GM18867 (cell line): ENCODE results near the gene C1QTNF3.
"Not testable (repeated sequence)": the region's sequence is repeated elsewhere in the genome, so short reads cannot be mapped to it uniquely, and the experiment has no call there.

Experiments
- ATAC-seq: cut with Tn5 transposase; IDR thresholded peaks from one replicate; pipeline ENCODE4 v1.9.1; 2021; ENCODE audit warnings: mild to moderate bottlenecking, moderate library complexity; ENCODE audit not compliant: unreplicated experiment

C1QTNF3 gene, protein sequence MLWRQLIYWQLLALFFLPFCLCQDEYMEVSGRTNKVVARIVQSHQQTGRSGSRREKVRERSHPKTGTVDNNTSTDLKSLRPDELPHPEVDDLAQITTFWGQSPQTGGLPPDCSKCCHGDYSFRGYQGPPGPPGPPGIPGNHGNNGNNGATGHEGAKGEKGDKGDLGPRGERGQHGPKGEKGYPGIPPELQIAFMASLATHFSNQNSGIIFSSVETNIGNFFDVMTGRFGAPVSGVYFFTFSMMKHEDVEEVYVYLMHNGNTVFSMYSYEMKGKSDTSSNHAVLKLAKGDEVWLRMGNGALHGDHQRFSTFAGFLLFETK

DNA sequence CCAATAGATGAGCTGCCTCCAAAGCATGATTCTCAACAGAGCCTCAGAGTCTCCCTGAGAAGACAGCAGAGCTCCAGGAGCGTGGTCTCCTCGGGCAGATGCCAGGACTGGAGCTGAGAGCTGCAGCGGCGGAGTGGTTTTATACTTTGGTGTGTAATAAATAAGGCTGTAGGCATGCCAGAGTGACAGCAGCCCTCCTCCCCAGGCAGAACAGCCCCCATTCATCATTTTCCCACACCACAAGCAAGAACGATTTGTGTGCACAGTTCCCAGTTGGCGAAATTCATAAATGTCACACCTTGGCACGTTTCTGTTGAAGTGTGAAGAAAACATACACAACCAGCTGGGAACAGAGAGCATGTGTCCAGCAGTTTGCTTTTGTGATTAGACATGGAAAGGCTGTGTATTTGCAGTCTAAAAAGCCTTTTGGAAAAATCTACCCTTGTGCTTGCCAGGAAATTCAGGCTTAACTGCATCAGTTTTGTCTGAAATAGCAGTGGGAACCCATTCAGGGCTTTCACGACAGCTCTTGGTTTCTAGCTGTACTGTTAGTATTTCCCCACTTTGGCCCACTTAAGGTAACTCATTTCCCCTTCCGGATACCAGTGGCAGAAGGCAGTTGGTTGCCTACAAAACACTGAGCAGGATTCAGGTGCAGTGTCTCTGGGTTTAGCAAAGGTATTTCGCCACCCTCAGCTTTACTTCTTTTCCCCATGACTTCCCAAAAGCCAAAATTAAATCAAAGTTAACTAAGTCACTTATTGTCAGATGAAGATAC, at the start of gene C1QTNF3:
C1QTNF3 (minus strand) TSS at position 115 of the 778 bp plus-strand sequence; CDS start at position 27, 88 bp downstream.
- no peak for ATAC-seq

DNA sequence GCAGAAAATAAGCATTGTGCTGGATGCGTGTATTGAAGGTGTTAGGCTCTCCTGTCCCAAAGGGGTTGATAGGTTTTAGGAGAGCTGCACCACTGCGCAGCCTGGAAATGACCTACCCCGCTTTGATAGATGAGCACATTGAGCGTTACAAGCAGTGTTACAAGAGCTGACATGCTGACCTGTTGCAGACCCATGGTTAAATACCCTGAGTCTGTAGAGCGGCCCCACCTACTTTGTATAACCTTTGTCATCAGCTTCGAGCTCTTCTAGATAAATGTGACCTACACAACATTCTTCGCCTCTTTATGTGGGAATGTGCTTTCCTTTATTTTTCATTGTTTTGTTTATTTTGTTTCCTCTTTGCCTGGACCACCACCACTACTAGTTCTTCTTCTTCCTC, 48.0 kb upstream of the C1QTNF3 start:
- ATAC-seq = not testable (repeated sequence)

DNA sequence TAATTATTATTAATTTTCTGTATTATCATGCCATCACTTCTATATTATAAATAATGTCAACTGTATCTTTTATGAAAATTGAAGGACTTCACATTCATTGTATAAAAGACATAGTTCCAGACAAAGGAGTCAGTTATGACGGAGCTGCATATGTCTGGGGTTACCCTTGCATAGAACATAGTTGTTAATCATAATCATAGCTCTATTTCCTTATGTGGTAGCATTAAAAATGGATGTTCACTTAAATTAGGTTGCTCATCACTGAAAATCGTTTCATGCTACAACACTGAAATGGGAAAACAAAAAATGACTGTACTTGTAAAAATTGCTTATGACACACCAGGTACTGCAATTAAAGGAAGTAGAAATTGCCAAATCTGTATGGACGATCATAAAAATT, 46.8 kb upstream of the C1QTNF3 start:
- ATAC-seq = not testable (repeated sequence)

DNA sequence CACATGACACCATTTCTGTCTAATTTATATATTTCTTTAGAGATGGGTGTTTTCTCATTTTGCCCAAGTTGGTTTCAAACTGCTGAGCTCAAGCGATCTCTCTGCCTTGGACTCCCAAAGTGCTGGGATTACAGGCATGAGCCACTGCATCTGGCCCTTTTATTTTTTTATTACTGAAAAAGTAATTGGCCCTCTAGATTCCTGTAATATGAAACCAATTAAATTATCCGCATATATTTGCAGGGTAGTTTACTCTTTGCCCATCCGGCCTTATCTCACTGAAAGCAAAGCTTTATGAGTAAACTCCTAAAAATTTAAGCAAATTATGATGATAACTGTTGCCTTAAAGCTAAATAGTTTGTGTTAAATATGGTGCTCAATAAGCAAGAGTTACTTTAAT, 44.7 kb upstream of the C1QTNF3 start:
- not testable (repeated sequence) for ATAC-seq

DNA sequence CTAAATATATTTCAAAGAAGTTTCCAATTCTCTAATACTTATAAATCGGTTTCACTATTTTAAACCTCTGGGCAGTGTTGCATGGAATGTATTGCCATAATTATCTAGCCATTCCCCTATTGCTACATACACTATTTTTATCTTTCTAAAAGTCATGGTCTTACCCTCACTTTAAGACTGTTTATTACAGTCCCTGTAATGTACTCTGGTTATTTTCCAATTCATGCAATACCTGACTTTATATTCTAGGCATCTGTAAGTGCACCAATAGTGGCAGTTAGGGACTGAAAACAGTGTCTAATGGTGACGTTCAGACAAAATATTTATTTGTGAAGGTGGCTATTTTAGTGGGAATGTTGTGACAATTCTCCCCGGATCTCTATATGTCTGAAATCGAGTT, 40.9 kb upstream of the C1QTNF3 start:
- not testable (repeated sequence) for ATAC-seq

DNA sequence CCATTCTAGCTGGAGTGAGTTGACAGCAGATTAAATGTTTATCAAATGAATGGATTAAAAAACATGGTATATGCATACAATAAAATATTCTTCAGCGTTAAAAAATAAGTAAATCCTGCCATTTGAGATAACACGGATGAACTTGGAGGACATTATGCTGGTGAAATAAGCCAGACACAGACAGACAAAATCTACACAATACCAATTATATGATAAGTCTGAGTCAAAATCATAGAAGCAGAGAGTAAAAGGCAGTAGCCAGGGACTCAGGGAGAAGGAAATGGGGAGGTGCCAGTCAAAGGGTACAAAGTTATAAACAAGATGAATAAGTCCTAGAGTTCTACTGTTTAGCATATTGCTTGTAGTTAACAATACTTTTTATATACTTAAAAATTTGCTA, 36.5 kb upstream of the C1QTNF3 start:
- not testable (repeated sequence) for ATAC-seq

DNA sequence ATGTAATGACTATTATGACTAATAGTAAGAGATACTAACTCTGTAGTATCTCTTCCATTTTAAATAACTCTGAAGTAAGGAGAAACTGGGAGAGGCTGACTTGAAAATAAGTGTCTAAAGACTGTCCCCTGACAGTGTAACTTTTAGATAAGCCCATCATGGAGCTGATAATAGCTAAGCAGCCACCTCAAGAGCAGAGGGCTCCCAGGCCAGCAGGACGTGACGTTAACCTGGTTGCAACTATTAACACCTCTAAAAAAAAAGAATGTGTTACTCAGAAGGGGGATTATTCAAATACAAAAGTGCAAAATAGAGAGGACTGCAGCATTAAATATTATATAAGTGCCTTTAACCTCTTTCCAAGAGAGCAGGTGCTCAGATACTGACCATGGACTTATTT, 34.6 kb upstream of the C1QTNF3 start:
- not testable (repeated sequence) for ATAC-seq

DNA sequence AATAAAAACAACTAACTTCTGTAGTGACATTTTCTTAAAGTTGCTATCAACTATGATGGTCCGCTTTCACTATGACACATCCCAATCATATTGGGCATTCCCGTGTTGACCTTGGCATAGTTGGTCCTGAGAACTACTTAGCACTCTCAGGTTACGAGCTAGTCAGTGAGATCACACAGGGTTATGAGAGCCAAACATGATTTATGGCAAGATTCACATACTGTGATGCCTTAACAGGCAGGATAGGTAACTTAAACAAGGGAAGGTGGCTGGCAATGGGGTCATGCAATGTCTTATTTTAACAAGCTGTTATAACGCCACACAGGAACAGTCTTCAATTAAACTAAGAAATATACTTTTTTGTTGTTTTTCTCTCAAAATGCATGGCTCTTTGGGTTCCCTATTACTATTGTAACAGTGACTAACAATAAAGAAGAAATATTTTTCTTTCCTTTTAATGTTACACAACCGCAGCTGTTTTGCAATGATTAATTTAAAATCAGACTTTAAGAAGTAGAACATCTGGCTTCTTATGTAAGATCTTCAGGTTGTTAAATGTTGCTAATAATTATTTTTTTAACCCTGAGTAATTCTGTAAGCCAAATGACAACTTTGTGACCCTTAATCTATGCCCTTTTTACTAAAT, 33.8 kb upstream of the C1QTNF3 start:
- ATAC-seq = not testable (repeated sequence)

DNA sequence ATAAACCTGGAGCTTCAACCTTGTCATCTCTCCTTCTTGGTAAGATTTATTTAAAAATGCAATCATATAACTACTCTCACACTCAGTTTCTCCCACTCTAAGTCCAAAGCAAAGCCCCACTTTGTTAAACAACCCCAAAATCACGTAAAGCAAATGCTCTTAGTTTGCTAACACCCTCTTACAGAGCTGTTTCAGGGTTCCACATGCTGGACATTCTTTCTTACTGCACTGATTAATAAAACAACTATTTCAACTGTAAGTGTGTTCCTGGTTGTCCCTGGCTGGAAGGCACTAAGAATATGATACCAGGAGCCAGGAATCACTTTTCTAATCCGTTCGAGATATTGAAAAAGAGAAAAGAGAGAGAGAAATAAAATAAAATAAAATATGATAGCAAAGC, 31.5 kb upstream of the C1QTNF3 start:
- ATAC-seq = not testable (repeated sequence)

DNA sequence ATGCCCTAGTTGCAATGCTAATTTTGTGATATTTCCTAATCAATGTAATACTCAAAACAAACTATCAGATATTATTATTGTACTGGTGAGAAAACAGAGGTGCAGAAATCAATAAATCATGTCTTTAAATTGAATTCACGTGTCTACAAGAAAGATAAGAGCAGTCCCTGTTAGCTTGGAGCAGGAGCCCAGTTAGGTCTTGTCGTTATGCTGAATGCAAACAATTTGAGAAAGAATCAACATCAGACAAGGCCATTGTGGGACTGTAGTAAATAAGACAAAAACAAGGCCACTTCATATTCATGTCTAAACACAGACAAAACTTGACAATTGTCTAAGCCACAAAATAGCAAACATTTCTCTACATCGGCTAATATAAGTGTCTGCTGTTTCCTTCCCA, 31.1 kb upstream of the C1QTNF3 start:
- ATAC-seq = not testable (repeated sequence)

DNA sequence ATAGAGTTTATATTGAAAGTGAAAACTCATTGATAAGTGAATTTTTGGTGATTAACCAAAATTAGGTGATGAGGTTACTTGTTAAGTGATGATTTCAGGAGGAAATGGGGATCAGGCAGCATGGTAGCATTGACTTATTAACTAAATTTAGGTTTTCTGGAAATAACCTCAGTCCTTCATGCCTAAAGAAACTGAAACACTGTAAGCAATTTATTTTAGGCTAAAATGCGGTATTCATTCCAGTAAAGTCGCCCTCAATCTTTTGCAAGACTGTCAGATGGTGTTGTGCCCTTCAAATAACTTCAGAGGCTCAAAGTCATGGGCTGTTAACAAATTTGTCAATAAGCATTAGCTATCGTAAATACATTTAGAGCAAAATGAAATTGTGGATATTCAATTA, 27.6 kb upstream of the C1QTNF3 start:
- ATAC-seq = not testable (repeated sequence)

DNA sequence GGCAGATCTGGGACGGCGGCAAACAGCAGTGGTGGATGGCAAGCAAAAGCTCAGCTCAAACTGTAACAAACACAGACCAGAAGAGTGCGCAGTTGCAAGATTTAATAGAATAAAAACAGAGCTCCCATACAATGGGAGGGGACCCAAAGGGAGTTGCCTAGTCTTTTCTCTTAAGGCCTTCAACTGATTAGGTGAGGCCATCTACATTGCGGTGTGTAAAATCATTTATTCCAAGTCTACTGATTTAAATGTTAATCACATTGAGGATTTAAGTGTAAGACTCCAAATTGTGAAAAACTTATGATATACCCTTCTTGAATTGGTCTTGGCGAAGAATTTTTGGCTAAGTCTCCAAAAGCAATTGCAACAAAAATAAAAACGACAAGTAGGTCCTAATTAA, 21.6 kb upstream of the C1QTNF3 start:
- no peak for ATAC-seq

DNA sequence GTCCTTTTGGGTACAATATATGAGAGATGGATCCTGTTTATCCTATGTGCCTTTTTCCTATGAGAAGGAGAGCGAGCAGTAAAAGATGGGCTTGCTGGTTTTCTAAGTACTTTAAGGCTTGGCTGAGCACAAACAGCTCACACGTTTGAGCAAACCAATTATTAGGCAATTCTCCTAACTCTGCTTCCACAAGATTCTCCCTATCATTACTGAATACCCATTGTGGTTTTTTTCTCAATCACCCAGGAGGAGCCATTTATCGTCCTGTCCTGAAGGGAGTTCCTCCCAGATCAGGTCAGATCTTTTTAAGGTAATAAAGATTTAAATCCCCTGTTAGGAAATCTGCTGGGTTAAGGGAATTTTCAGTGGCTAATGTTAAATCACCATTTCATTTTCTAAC, 19.4 kb upstream of the C1QTNF3 start:
- no peak for ATAC-seq

DNA sequence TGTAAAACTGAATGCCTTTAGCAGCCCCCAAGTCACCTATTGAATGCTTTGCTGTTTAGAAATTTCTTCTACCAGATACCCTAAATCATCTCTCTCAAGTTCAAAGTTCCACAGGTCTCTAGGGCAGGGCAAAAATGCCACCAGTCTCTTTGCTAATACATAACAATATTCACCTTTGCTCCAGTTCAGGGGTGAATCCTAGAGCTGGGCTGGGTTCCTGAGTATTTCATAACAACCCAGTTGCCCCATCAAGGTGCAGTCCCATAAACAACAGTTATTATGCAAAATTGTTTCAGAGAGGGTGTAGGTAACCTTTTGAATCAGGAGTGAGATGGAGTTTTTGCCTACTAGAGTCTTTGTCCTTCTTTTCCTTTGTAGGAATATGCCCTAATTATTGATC, 19.0 kb upstream of the C1QTNF3 start:
- no peak for ATAC-seq

DNA sequence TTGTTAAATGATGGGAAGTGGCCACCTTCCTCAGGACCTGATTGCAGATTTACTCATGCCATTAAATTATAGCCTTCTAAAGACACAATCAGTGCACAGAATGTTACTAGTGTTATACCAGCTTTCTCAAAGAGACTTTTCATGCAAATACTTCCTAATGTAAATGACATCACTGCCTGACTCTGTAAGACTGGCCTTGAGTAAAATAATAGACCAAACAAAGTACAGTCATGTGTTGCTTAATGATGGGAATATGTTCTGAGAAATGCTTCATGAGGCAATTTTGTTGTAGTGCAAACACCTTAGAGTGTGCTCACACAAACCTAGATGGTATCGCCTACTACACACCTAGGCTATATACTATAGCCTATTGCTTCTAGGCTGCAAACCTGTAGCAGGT, 17.0 kb upstream of the C1QTNF3 start:
- no peak for ATAC-seq

DNA sequence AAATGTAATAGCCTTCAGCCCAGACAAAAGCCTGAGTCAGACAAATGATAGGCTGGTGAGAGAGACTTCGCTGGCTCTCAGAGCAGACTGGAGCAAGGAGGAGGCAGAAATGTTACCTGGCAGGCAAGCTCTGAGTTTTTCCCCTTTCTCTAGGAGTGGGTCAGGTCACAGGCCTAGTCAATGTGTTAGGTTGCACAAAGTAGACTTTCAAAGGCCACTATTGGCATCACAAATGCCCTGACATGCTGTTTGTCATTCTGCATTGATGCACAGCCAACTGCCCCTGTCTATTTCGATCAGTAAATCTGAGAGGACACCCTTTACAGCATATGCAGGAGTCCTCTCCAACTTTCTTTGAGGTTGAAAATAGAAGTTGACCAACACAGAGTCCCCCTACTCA, 15.5 kb upstream of the C1QTNF3 start:
- no peak for ATAC-seq

DNA sequence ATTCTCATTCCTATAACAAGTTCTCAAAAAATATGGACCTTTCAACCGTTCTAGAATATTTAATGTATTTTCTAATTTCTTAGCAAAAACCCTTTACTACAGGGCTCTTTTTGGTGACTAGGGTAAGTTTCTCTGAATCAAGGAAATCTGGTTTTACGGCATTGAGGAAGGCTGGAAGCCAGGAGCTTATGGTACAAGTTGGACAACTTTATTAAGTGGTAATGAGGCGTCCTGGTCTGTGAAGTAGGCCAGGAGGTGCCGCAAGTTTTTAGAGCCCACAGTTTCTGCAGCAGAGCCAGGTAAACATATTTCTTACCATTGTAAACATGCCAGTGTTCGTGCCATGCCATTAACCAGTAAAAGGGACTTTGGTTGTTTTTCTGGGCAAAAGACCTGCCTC, 14.6 kb upstream of the C1QTNF3 start:
- no peak for ATAC-seq

DNA sequence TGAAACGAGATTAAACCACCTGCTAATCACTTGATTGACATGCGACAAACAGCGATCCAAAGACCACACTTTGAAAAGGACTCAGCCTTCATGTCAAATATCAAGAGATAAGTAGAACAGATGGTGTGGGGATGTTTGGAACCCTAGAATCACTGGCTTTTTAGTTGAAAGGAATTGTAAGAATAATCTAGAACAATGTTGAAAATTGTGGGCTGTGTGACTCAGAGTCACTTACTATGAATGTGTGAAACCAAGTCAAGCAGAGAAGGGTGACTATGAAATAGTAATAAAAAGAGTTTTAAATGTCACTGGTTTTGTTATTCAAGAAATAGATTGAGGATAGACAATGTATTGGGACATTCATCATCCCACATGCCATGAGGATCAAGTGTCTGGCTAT, 14.1 kb upstream of the C1QTNF3 start:
- no peak for ATAC-seq

DNA sequence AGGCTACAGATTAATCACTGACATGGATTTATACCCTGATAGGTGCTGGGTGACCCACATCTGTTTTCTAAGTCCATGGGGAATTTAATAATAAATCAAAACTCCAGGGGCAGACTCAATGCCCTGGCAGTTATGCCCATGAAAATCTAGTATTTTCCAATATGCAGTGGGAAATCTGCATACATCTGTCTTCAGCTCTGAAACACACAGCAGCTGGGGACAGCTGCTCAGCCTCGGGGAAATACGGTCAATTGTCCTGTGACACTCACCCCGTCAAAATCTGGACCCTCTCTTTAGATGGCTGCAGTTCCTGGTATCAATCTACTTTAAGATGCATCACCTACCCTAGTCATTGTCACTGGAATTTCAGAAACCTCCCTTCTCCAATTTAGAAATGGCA, 12.7 kb upstream of the C1QTNF3 start:
- no peak for ATAC-seq

DNA sequence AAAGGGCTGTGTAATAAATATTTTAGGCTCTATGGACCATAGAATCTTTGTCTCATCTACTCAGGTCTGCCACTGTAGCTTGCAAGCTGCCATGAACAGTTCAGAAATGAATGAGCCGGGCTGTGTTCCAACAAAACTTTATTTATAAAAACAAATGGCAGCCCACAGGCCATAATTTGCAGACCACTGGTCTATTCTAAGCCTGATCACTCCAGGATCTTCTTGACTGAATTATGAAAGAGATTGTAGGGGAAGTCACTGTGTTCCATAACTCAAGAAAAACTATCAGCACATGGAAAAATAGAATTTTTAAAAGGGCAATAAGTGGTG, 11.4 kb upstream of the C1QTNF3 start:
- ATAC-seq = no peak

DNA sequence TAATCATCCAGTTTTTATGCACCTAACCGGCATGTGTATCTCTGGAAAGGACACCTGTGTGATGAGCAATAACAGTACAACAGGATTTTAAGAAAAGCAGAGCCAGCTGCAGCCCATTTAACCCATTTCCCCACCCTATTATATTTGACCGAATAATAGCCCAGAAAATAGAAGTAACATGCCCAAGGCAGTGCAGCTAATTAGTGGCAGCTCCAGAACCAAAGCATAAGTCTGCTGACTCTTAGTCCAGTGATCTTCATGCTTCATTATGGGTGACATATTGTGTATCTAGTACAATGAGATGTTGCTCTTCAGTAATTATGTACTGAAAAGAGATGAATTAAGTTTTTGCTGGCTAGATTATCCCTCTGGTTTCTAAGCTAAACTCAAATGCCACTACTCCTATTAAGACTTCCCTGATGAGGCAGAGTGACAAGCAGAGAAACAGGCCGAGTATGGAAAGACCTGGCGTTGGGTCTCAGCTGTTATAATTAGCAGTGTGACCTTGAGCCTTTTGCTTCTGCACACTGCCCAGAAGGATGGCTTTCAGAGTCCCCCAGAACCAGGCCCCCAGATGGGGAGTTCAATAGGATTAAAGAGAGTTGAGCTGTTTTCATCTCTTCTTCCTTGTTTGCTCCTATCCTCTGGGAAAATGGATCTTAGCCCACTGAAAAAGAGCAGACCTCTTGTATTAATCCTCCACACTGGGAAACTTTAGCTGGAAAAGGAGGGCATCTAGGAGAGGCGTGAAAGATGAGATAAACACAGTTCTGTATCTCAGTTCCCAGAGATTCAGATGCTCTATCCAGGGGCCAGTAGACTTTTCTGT, 10.8 kb upstream of the C1QTNF3 start:
- no peak for ATAC-seq
